Measurements from ENCODE around the gene TBC1D21.

TBC1D21 gene

DNA sequence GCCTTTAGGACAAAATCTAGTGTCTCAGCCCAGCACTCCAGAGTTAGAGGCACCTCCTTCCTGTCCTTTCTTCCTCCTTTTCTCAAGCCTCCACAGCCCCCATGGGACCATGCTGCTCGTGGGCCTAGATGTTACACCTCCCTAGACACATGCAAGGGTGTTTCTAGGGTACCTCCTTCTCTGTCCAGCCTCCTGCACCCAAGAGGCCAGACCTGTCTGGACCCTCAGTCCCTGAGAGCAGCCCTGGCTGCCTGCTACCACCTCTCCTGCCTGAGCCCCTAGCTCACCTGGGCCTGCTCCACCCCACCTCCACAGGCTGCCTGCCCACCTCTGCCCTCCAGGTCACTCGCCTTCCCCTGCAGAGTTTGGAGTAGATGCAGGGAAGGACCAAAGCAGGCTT, 58.1 kb downstream of the TBC1D21 start:
- H3K4me3 ChIP-seq (ENCODE audit: low read depth, low read length) = no peak overlapping the region
- in situ Hi-C loops (cut with HindIII; ENCODE audit: low sequenced_read_pairs) = no loop called here
- DNase-seq (ENCODE audit: low read depth, low spot score) = no peak
- TF ChIP-seq, protein P1, sequence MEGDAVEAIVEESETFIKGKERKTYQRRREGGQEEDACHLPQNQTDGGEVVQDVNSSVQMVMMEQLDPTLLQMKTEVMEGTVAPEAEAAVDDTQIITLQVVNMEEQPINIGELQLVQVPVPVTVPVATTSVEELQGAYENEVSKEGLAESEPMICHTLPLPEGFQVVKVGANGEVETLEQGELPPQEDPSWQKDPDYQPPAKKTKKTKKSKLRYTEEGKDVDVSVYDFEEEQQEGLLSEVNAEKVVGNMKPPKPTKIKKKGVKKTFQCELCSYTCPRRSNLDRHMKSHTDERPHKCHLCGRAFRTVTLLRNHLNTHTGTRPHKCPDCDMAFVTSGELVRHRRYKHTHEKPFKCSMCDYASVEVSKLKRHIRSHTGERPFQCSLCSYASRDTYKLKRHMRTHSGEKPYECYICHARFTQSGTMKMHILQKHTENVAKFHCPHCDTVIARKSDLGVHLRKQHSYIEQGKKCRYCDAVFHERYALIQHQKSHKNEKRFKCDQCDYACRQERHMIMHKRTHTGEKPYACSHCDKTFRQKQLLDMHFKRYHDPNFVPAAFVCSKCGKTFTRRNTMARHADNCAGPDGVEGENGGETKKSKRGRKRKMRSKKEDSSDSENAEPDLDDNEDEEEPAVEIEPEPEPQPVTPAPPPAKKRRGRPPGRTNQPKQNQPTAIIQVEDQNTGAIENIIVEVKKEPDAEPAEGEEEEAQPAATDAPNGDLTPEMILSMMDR (IDR thresholded peaks at IDR 0.05; ENCODE audit: low read depth, low read length) = no peak

DNA sequence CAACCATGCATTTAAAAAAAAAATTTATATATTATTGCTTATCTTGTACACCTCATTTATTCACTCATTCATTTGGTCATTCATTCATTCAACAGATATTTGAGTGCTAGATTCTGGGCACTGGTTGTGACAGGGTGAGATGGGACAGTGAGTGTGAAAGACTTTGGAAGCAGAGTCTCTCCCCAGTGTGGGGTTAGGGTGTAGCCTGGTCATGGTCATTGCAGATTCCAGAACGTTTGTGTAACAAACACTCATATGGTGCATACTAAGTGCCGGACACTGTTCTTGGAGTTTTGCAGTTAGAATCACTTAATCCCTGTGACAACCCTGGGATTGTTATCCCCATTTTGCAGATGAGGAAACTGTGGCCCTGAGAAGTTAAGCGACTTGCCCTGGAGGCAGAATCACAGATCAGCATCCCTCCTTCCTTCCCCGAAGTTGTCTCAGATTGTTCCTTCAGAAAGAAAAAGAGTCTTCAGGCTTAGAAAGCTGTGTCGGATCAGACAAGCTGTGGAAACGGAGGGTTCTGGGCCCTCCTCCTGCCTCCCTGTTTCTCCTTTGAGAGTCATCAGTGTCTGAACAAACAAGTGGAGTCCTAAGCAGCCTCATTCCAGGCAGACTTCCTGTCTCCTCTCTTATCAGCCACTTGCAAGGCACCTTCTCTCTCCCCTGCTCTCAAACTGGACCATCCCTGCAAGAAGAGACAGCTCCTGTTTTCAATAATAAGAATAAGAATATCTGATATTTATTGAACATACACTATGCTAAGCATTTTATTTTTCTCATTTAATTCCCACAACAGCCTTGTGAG, 59.2 kb downstream of the TBC1D21 start:
- DNase-seq (ENCODE audit: low read depth, low spot score) = no peak
- H3K4me3 ChIP-seq (ENCODE audit: low read depth, low read length) = no peak overlapping the region
- in situ Hi-C loops (cut with HindIII; ENCODE audit: low sequenced_read_pairs) = no loop called here
- TF ChIP-seq, protein P1 (IDR thresholded peaks at IDR 0.05; ENCODE audit: low read depth, low read length) = no peak

DNA sequence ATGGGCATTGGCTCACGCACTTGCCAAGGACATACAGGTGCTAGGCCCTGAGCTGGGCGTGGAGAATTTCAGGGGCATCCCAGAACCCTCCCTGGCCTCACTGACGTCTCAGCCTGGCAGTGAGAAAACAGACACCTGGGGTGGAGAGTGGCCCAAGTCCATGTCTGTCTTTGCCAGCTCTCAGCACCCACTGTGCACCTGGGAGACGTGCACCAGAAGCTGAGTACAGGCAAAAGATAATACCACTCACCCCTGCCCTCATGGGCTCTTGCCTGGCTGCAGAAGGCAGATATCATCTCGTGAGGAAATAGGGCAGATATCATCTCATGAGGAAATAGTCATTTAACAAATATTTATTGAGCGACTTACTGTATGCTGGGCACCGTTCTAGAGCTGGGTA, 60.9 kb downstream of the TBC1D21 start:
- in situ Hi-C loops (cut with HindIII; ENCODE audit: low sequenced_read_pairs) = no loop called here
- TF ChIP-seq, protein P1 (IDR thresholded peaks at IDR 0.05; ENCODE audit: low read depth, low read length) = no peak
- H3K4me3 ChIP-seq (ENCODE audit: low read depth, low read length) = no peak overlapping the region
- no peak for DNase-seq (ENCODE audit: low read depth, low spot score)

DNA sequence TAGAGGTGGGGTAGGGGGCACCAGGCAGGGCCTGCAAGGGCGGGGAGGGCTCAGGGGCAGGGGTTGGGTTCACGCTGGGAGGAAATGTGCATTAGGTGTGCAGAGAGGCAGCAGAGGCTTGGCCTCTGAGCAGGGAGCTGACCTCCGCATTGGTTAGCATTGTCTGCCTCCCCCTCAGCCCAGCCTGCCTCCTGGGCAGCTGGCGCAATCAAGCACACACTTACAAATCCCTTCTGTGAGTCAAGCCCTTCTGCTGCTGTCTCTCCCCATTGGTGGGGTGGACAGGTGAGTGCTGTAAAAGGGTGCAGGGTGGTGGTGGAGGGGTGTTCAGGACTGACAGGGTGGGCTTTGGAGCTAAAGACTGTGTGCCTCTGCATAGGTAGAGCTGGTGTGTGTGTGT, 62.2 kb downstream of the TBC1D21 start:
- H3K4me3 ChIP-seq (ENCODE audit: low read depth, low read length) = no peak overlapping the region
- TF ChIP-seq, protein P1 (IDR thresholded peaks at IDR 0.05; ENCODE audit: low read depth, low read length) = no peak
- in situ Hi-C loops (cut with HindIII; ENCODE audit: low sequenced_read_pairs) = no loop called here
- no peak for DNase-seq (ENCODE audit: low read depth, low spot score)

DNA sequence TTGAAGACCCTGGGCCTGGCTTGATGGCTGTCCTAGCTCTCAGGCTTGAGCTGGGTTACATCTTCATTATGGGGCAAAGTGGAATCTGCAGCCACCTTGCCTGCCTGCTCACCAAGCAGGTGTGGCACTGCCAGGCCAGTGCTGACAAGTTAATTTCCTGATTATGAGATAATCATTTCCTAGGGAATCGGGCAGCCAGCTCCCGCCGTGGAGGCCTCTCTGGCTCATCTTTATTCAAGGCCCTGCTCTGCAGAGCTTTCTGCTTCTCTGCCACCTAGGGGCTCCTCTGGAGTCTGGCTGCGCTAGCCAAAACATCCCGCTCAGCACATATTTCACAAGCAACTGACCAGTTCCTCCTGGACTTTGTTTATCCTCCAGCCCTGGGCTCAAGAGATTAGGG, 62.8 kb downstream of the TBC1D21 start:
- in situ Hi-C loops (cut with HindIII; ENCODE audit: low sequenced_read_pairs) = no loop called here
- DNase-seq (ENCODE audit: low read depth, low spot score) = peak; percentile 62
- TF ChIP-seq, protein P1 (IDR thresholded peaks at IDR 0.05; ENCODE audit: low read depth, low read length) = peak; percentile 48
- H3K4me3 ChIP-seq (ENCODE audit: low read depth, low read length) = no peak overlapping the region

DNA sequence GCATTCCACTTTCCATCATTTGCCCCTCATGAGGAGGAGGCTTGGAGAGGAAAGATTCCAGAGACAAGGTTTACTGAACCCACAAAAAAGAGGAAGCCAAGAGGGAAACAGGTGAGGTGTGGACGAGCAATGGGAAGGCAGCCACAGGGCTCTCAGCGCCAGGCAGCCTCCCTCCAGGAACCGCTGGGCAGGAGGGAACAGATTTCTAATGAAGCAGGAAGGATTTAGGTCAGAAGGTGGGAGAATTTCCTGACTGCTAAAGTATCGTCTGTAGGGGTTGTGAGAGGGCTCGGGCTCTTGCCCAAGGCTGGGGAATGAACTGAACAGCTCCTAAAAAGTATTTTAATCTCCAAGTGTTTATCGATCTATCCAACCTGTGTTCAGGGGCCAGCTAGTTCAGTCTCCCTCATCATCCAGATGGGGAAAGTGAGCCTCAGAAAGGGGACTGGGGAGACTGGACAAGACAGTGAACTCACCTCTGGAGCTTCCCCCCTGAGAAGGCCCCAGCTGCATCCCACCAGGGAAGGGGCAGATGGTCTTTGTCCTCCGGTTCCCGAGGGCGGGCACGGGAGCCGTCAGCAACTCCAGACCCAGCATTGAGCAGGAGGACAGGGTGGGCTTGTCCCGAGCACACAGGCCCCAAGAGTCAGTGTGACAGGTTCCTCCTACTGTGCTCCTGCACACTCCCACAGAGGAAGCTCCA, 63.4 kb downstream of the TBC1D21 start:
- in situ Hi-C loops (cut with HindIII; ENCODE audit: low sequenced_read_pairs) = no loop called here
- TF ChIP-seq, protein P1 (IDR thresholded peaks at IDR 0.05; ENCODE audit: low read depth, low read length) = no peak
- H3K4me3 ChIP-seq (ENCODE audit: low read depth, low read length) = no peak overlapping the region
- no peak for DNase-seq (ENCODE audit: low read depth, low spot score)

Data from astrocyte of the spinal cord (primary cell).